H9 (cell line): ENCODE data around the gene GALNT7. TPM values are rescaled to one million over a fixed set of nuclear protein-coding genes. Genes with fewer than 3 reads are reported as not detected.

Experiments used
- DNase-seq: peaks from one replicate; pipeline ENCODE4 v3.0.0-alpha.2; 2017
- H2AFZ ChIP-seq: one replicate; pipeline ENCODE4 v1.6.1; 2013; ENCODE audit warnings: mild to moderate bottlenecking, low read length, control low read depth, moderate library complexity
- H2AK5ac ChIP-seq: 2 replicates; pipeline ENCODE4 v1.6.1; 2013; ENCODE audit warnings: low read length, control low read depth, mixed read lengths; ENCODE audit not compliant: insufficient read length
- H2BK120ac ChIP-seq: one replicate; pipeline ENCODE4 v1.6.1; 2013; ENCODE audit warnings: low read depth, mild to moderate bottlenecking, low read length, control low read depth, inconsistent platforms; ENCODE audit not compliant: poor library complexity, severe bottlenecking
- H2BK12ac ChIP-seq: 2 replicates; pipeline ENCODE4 v1.6.1; 2013; ENCODE audit warnings: low read length, control low read depth, mixed read lengths, low read depth; ENCODE audit not compliant: insufficient read length
- H2BK15ac ChIP-seq: 2 replicates; pipeline ENCODE4 v1.6.1; 2013; ENCODE audit warnings: low read depth, low read length, control low read depth
- H2BK20ac ChIP-seq: one replicate; pipeline ENCODE4 v1.6.1; 2013; ENCODE audit warnings: low read depth, mild to moderate bottlenecking, low read length, control low read depth, inconsistent platforms; ENCODE audit not compliant: poor library complexity, severe bottlenecking
- H2BK5ac ChIP-seq: 2 replicates; pipeline ENCODE4 v1.6.1; 2013; ENCODE audit warnings: low read length, control low read depth, mixed read lengths; ENCODE audit not compliant: insufficient read length
- H3K14ac ChIP-seq: 2 replicates; pipeline ENCODE4 v1.6.1; 2013; ENCODE audit warnings: low read length, control low read depth; ENCODE audit not compliant: insufficient read depth
- H3K18ac ChIP-seq: 2 replicates; pipeline ENCODE4 v1.6.1; 2013; ENCODE audit warnings: low read depth, mild to moderate bottlenecking, mixed read lengths, low read length, control low read depth; ENCODE audit not compliant: insufficient read length
- H3K23ac ChIP-seq: 2 replicates; pipeline ENCODE4 v1.6.1; 2013; ENCODE audit warnings: low read length, control low read depth, mixed read lengths, low read depth; ENCODE audit not compliant: insufficient read length
- H3K23me2 ChIP-seq: 2 replicates; pipeline ENCODE4 v1.6.1; 2013; ENCODE audit warnings: low read depth, mild to moderate bottlenecking, mixed read lengths, low read length, control low read depth; ENCODE audit not compliant: insufficient read length, poor library complexity, severe bottlenecking
- H3K27ac ChIP-seq: 2 replicates; pipeline ENCODE4 v1.5.1; 2013; ENCODE audit warnings: low read length, control low read depth, mixed read lengths, low read depth; ENCODE audit not compliant: insufficient read length
- H3K27me3 ChIP-seq: 2 replicates; pipeline ENCODE4 v1.6.1; 2013; ENCODE audit warnings: low read length, control low read depth, inconsistent platforms; ENCODE audit not compliant: insufficient read depth
- H3K4ac ChIP-seq: 2 replicates; pipeline ENCODE4 v1.6.1; 2013; ENCODE audit warnings: low read depth, mild to moderate bottlenecking, control low read depth, inconsistent platforms, low read length, moderate library complexity
- H3K4me1 ChIP-seq: 2 replicates; pipeline ENCODE4 v1.6.1; 2013; ENCODE audit warnings: low read length, control low read depth, inconsistent platforms; ENCODE audit not compliant: insufficient read depth
- H3K4me2 ChIP-seq: 2 replicates; pipeline ENCODE4 v1.6.1; 2013; ENCODE audit warnings: low read length, control low read depth, mixed read lengths; ENCODE audit not compliant: insufficient read length, insufficient read depth
- H3K56ac ChIP-seq: 2 replicates; pipeline ENCODE4 v1.6.1; 2013; ENCODE audit warnings: low read depth, mild to moderate bottlenecking, mixed read lengths, low read length, control low read depth; ENCODE audit not compliant: insufficient read length
- H3K79me1 ChIP-seq: 2 replicates; pipeline ENCODE4 v1.6.1; 2013; ENCODE audit warnings: low read depth, mild to moderate bottlenecking, moderate library complexity, low read length, control low read depth, inconsistent platforms; ENCODE audit not compliant: insufficient read depth, poor library complexity, severe bottlenecking
- H3K79me2 ChIP-seq: 2 replicates; pipeline ENCODE4 v1.6.1; 2013; ENCODE audit warnings: low read length, control low read depth, inconsistent platforms; ENCODE audit not compliant: insufficient read depth
- H3K9ac ChIP-seq: 2 replicates; pipeline ENCODE4 v1.6.1; 2013; ENCODE audit warnings: low read length, control low read depth, mixed read lengths; ENCODE audit not compliant: insufficient read length; ENCODE audit errors: extremely low read depth
- H3K9me3 ChIP-seq: one replicate; pipeline ENCODE4 v1.6.1; 2013; ENCODE audit warnings: low read depth, low read length, inconsistent platforms; ENCODE audit not compliant: control insufficient read depth
- H3T11ph ChIP-seq: one replicate; pipeline ENCODE4 v1.6.1; 2013; ENCODE audit warnings: mild to moderate bottlenecking, low read length, control low read depth, inconsistent platforms
- H4K20me1 ChIP-seq: one replicate; pipeline ENCODE4 v1.6.1; 2013; ENCODE audit not compliant: control insufficient read depth, insufficient read length, insufficient read depth
- H4K5ac ChIP-seq: 2 replicates; pipeline ENCODE4 v1.6.1; 2013; ENCODE audit warnings: low read depth, mild to moderate bottlenecking, mixed read lengths, low read length, control low read depth; ENCODE audit not compliant: insufficient read length
- H4K8ac ChIP-seq: replicated peaks from 2 replicates; pipeline ENCODE4 v1.6.1; 2013; ENCODE audit warnings: low read length, control low read depth, mixed read lengths, low read depth; ENCODE audit not compliant: insufficient read length
- H4K91ac ChIP-seq: 2 replicates; pipeline ENCODE4 v1.6.1; 2013; ENCODE audit warnings: low read depth, mild to moderate bottlenecking, moderate library complexity, mixed read lengths, low read length, control low read depth; ENCODE audit not compliant: insufficient read length
- H3K27ac Mint-ChIP-seq, 3 experiments: 2 replicates in 2 of 3; 3 replicates in 1 of 3; pipeline ENCODE4 v1.8.0; 2020 to 2021; ENCODE audit warnings: mixed read lengths in 3 of 3, mild to moderate bottlenecking in 1 of 3, moderate library complexity in 1 of 3
- H3K27me3 Mint-ChIP-seq: 2 replicates; pipeline ENCODE4 v1.8.0; 2021; ENCODE audit warnings: low read depth, mild to moderate bottlenecking, moderate library complexity, mixed read lengths
- H3K36me3 Mint-ChIP-seq, 3 experiments: 2 replicates in 2 of 3; 3 replicates in 1 of 3; pipeline ENCODE4 v1.8.0; 2020 to 2021; ENCODE audit warnings: low read depth in 3 of 3, mixed read lengths in 3 of 3; ENCODE audit not compliant: insufficient read depth in 1 of 3
- H3K4me1 Mint-ChIP-seq, 2 experiments: 2 replicates each; pipeline ENCODE4 v1.8.0; 2020; ENCODE audit warnings: mixed read lengths in 2 of 2
- H3K4me3 Mint-ChIP-seq, 2 experiments: 2 replicates in 1 of 2; 3 replicates in 1 of 2; pipeline ENCODE4 v1.8.0; 2020 to 2021; ENCODE audit warnings: mild to moderate bottlenecking in 2 of 2, mixed read lengths in 2 of 2, moderate library complexity in 1 of 2
- H3K9me3 Mint-ChIP-seq, 2 experiments: 2 replicates in 1 of 2; 3 replicates in 1 of 2; pipeline ENCODE4 v1.8.0; 2020; ENCODE audit warnings: mild to moderate bottlenecking in 2 of 2, mixed read lengths in 2 of 2, moderate library complexity in 1 of 2
- WGBS: extraction: QIAGEN DNeasy Blood & Tissue Kit; methylation state at CpG from one replicate; pipeline ENCODE4 v1.1.7; 2013; ENCODE audit warnings: missing lambda C conversion rate, low lambda C conversion rate, mixed read lengths; ENCODE audit not compliant: insufficient read length; ENCODE audit errors: extremely low coverage; 5-methylcytosine and 5-hydroxymethylcytosine counted together
- total RNA-seq: library from RNA; stranded (reverse); gene quantifications from 2 replicates; pipeline ENCODE4 v1.2.1, GENCODE V29; 2021
- TF ChIP-seq, protein P1 (sequence below): fragments of 200-600 bp; sonication (generic); conservative IDR thresholded peaks from 3 replicates; pipeline ENCODE4 v1.8.0; 2021; ENCODE audit warnings: antibody characterized with exemption, mild to moderate bottlenecking

GALNT7 gene
- total RNA-seq, 1 experiment from 2014 or later, result 57.3 TPM

DNA sequence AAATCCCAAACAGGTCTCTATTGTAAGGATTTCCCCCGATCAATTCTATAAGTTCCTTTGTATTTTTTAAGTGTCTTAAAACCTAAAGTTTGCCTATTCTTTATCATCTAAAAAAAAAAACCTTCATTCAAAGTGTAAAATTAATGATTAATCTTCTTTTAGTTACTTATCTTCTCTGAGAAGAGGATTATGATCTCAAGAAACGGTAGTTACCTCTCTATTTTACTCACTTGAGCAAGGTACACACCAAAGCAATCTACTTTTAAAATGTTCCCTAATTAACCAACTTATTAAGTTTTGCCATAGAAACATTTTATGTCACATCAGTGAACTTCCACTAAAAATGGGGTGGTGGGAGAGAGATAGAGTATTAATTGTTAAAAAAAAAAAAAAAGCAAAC lies 15.2 kb upstream of the GALNT7 start:
- H4K91ac ChIP-seq, result no peak overlapping the region
- H3K4me1 ChIP-seq, result no peaks in the 10 kb centered on the region
- H2BK15ac ChIP-seq, result no peak overlapping the region
- H3K9me3 ChIP-seq, result no peaks in the 10 kb centered on the region
- WGBS, result no CpG with 5 or more reads among the region's 2 CpGs
- no peak overlapping the region for H3K18ac ChIP-seq
- no peaks in the 10 kb centered on the region for H3K79me1 ChIP-seq
- H3K9ac ChIP-seq, result no peak overlapping the region
- H3K27me3 ChIP-seq, result no peaks in the 10 kb centered on the region
- no peak overlapping the region for H2BK12ac ChIP-seq
- H3K4me3 Mint-ChIP-seq, result no peak overlapping the region
- no peak overlapping the region for H3K27ac Mint-ChIP-seq
- no peak overlapping the region for H3T11ph ChIP-seq
- TF ChIP-seq, protein P1, sequence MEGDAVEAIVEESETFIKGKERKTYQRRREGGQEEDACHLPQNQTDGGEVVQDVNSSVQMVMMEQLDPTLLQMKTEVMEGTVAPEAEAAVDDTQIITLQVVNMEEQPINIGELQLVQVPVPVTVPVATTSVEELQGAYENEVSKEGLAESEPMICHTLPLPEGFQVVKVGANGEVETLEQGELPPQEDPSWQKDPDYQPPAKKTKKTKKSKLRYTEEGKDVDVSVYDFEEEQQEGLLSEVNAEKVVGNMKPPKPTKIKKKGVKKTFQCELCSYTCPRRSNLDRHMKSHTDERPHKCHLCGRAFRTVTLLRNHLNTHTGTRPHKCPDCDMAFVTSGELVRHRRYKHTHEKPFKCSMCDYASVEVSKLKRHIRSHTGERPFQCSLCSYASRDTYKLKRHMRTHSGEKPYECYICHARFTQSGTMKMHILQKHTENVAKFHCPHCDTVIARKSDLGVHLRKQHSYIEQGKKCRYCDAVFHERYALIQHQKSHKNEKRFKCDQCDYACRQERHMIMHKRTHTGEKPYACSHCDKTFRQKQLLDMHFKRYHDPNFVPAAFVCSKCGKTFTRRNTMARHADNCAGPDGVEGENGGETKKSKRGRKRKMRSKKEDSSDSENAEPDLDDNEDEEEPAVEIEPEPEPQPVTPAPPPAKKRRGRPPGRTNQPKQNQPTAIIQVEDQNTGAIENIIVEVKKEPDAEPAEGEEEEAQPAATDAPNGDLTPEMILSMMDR, result no peak
- no peaks in the 10 kb centered on the region for H3K9me3 Mint-ChIP-seq
- no peak overlapping the region for H3K4me2 ChIP-seq
- no peak overlapping the region for H4K8ac ChIP-seq
- no peak overlapping the region for H2BK20ac ChIP-seq
- H3K27ac ChIP-seq, result no peak overlapping the region
- no peaks in the 10 kb centered on the region for H3K79me2 ChIP-seq
- no peak for DNase-seq
- no peak overlapping the region for H2AK5ac ChIP-seq
- H2BK5ac ChIP-seq, result no peak overlapping the region
- no peaks in the 10 kb centered on the region for H3K23me2 ChIP-seq
- no peak overlapping the region for H3K4ac ChIP-seq
- no peak overlapping the region for H3K14ac ChIP-seq
- H2BK120ac ChIP-seq, result no peak overlapping the region
- H3K23ac ChIP-seq, result no peak overlapping the region
- no peaks in the 10 kb centered on the region for H3K27me3 Mint-ChIP-seq
- H4K5ac ChIP-seq, result no peak overlapping the region
- H3K4me1 Mint-ChIP-seq, result no peaks in the 10 kb centered on the region
- H2AFZ ChIP-seq, result no peak overlapping the region
- no peaks in the 10 kb centered on the region for H4K20me1 ChIP-seq
- no peaks in the 10 kb centered on the region for H3K36me3 Mint-ChIP-seq
- no peak overlapping the region for H3K56ac ChIP-seq
